Anterior cingulate cortex (tissue), 58 donors: ENCODE measurements around the gene KCNQ1.
A peak's percentile ranks its signal among the peaks of the same experiment; 100 is the strongest.

Experiments used
- DNase-seq, 58 donors: peaks; one replicate each; lab custom pipeline; 2025; lab: John Stamatoyannopoulos, UW

The KCNQ1 gene

GRCh38 chr11:2518111-2518982, 73.5 kb downstream of the KCNQ1 start:
- no peak for DNase-seq

- DNase-seq = no peak
Observed at GRCh38 chr11:2518983-2519340, 74.2 kb downstream of the KCNQ1 start.

DNA sequence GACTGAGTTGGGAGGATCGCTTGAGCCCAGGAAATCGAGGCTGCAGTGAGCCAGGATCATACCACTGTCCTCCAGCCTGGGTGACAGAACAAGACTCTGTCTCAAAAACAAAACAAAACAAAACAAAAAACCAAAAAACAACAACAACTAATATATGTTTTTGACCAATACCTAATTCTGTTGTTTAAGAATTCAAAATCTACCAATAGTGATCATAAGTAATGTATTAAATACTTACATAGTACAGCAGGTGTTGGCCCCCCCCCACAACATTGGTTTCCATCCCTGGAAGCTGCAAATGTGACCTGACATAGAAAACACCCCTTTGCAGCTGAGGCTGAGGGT, 74.7 kb downstream of the KCNQ1 start:
- DNase-seq = no peak

DNA sequence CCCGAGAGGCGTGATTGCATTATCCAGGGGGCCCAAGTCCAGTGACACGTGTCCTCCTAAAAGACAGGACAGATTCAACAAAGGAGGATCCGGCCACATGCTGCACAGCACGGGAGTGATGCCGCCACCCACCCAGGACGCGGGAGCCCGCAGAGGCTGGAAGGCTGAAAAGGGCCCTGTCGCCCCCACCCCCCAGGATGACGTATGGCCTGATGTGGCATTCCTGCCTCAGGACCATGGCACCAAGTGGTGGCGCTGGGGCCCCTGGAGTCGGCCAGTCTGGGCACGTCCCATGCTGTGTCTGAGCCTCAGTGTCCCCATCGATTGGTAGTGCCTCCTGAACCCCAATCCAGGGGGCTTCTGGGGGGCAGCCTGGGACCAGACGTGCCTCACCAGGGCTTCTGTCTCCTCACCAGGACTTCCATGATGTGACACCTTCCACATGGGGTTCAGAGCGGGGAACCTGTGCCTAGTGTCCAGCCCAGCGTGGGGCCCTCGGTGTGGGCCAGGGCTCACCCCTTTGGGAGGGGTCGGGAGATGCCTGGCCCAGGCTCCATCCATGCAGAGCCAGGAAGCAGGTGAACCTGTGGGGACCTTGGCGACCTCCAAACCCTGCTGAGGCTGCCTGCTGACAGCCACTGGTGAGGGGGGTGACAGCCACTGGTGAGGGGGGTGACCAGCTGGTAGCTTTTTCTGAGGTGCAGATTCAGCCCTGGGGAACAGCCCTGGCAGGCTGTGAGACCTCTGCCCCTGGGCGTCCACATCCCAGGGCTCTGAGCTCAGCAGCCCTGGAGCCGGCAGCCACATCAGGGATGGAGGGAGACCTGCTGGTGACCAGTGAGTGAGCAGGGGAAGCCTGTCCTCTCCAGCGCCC, 75.3 kb downstream of the KCNQ1 start:
- DNase-seq = no peak

DNA sequence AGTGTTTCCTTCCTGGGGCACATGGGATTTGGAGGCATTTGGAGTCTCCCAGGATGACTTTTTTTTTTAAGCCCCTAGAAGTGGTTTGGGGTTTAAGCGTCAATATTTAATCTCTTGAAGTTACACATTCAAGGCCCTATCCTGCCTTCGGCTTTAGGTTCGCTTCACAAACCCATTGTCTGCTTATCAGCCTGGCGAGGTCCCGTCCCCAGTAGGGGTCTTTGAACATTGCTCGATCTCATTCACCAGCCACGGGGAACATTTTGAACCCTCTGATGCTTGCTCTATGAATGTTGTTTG, 75.9 kb downstream of the KCNQ1 start:
- no peak for DNase-seq

- DNase-seq = no peak
Observed at GRCh38 chr11:2521081-2521732, 76.4 kb downstream of the KCNQ1 start.

- DNase-seq = no peak
Observed at GRCh38 chr11:2521733-2522630, 77.2 kb downstream of the KCNQ1 start.

- DNase-seq = no peak
Observed at GRCh38 chr11:2522631-2523255, 77.9 kb downstream of the KCNQ1 start.

- no peak for DNase-seq
Observed at GRCh38 chr11:2523821-2524391, 79.1 kb downstream of the KCNQ1 start.

GRCh38 chr11:2524446-2525165, 79.8 kb downstream of the KCNQ1 start:
- no peak for DNase-seq

- no peak for DNase-seq
Observed at GRCh38 chr11:2525166-2525861, 80.5 kb downstream of the KCNQ1 start.

DNA sequence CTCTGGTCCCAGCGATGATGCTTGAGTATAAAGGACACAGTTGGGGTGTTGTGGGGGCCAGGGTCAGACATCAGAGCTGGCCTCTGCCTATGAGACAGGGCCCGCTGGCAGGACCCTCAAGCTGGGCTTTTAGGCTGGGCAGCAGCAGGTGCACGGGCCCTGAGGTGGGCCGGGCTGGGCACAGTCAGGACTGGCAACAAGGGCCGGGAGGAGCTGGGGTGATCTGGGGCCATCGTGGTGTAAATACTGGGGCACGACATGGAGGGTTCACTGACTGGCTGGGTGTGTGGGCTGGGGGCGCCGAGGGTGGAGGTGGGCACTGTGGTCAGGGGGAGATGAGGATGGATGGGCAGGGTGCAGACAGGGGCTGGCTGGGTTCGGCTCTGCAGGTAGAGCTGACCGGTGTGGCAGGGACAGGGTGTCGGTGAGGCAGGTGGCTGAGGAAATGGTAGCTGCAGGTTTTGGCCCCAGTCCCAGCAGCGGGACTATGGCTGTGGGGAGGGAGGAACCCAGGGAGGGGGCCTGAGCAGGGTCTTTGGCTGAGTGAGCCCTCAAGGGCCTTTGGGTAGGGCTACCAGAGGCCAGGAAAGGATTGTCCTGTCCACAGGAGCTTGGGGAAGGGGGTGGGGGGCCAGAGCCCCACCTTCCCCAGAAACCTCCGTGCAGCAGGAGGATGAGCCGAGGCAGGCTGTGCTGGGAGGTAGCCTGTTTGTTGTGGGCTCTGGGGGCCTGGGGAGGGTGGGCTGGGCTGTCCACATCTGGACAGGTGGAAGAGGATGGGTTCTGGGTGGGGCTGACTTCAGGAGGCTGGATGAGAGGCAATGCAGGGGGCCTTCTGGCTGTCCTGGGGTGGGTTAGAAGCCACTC, 81.4 kb downstream of the KCNQ1 start:
- no peak for DNase-seq

- peak in 8 of 58 donors; percentile 12 to 32 (median 17) for DNase-seq
Observed at GRCh38 chr11:2526808-2527381, 82.1 kb downstream of the KCNQ1 start.

DNA sequence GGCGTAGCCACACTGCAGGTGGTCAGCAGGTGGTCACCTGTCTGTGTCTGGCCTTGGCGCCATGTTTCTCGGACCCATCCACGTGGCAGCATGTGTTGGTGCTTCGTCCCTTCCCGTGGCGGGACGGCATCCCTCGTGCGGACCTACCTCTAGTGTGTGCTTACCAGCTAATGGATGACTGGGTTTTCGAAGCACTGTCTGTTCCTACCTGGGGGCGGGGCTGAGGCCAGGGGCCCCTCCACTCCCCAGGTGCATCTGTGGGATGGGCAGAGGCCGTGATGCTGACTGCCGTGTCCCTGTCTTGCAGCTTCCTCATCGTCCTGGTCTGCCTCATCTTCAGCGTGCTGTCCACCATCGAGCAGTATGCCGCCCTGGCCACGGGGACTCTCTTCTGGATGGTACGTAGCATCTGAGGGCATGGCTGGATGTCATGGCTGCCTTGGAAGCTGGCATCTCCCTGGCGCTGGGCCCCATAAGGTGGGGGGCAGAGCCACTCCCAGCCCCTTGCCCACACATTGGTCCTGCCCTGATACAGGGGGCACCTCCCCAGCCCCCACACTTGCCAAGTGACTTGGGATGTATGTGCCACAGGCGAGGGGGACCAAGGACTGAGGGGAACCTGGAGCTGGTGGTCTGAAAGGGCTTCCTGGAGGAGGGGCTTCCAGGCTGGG, 82.9 kb downstream of the KCNQ1 start:
- no peak for DNase-seq

DNA sequence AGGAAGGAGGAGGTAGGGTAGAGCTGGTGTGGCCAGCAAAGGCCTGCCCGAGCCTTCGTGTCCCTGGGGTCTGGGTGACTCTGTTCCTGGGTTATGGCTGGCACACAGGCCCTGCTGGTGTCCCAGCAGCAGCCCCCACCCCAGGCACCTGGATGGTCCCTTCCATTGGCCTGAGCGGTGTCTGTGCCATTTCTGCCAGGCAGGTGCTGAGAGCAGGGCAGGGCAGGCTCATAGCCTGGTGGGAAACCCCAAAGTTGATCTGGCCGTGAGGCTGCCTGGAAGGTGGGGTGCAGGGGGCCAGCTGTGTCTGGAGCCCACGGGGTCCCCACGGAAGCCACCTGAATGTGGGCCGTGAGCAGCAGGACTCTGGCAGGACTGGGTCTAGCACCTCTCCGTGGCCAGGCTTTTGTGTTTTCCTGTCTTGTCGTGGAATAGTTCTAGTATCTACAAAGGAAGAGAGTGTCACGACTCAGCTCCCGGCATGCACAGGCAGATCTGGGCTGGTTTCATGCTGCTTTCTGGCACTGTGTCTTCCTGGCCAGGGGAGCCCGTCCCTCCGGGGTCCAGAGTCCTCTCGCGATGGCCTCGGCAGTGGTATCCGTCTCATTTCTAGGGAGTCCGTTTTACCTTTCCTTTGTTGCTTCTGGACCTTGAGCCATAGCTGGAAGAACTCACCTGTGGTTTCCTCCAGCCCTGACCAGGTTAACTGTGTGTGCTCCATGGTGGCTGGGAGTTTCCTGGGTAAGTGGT, 83.7 kb downstream of the KCNQ1 start:
- DNase-seq = no peak

DNA sequence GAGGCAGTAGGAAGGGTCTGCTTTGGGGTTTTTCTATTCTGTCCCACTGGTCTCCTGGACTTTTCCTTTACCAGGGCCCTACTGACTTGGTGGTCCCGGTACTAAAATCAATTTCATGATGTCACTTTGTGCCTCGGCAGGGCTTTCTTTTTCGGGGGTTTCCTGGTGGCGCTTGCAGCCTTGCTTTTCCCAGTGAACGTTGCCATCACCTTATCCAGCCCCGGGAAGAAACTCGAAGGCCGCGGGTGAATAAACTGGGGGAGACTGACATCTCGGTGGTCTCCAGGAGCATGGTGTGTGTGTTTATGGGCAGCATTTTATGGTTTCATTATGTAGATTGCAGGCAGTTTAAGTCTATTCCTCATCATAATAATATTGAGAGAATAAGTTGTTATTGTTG, 84.4 kb downstream of the KCNQ1 start:
- DNase-seq = no peak
